ENCODE data around the gene RBM10. TPM values are rescaled to one million over a fixed set of nuclear protein-coding genes. Genes with fewer than 3 reads are reported as not detected.

Gene RBM10
- total RNA-seq, 1 donor from 2014 or later = 32.1 TPM

DNA sequence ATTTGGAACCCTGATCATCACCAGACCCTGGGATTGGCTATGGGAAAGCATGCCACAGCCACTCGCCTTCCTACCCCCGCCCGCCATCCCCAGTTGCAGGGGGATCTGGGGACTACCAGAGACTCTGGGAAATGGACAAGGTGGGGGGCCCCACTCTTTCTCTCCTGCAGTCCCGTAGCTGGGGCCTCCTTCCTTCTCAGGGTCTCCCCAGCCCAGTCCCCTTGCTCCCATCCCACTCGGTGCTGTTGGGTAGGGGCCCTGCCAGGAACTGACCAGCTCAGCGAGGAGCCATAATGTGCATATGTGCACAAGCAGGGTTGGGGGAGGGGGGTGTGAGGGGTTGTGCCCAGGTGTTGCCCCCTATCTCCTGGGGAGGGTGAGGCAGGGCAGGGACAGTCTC lies 84.4 kb downstream of the RBM10 start:
- TF ChIP-seq, protein P1, sequence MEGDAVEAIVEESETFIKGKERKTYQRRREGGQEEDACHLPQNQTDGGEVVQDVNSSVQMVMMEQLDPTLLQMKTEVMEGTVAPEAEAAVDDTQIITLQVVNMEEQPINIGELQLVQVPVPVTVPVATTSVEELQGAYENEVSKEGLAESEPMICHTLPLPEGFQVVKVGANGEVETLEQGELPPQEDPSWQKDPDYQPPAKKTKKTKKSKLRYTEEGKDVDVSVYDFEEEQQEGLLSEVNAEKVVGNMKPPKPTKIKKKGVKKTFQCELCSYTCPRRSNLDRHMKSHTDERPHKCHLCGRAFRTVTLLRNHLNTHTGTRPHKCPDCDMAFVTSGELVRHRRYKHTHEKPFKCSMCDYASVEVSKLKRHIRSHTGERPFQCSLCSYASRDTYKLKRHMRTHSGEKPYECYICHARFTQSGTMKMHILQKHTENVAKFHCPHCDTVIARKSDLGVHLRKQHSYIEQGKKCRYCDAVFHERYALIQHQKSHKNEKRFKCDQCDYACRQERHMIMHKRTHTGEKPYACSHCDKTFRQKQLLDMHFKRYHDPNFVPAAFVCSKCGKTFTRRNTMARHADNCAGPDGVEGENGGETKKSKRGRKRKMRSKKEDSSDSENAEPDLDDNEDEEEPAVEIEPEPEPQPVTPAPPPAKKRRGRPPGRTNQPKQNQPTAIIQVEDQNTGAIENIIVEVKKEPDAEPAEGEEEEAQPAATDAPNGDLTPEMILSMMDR (IDR thresholded peaks at IDR 0.05) = no peak
- Histone ChIP-seq H3K4me3 (no peak overlapping the region), H3K27ac (no peak overlapping the region), H3K36me3 (peaks cover 43% of the 10 kb centered on the region), H3K4me1 (peaks cover 8% of the 10 kb centered on the region), H3K27me3 (ENCODE audit: low read depth) (no peaks in the 10 kb centered on the region), H3K9me3 (no peaks in the 10 kb centered on the region)
- ATAC-seq = no peak
- intact Hi-C loops (cut with DNase I) = no loop called here
- no peak for DNase-seq

DNA sequence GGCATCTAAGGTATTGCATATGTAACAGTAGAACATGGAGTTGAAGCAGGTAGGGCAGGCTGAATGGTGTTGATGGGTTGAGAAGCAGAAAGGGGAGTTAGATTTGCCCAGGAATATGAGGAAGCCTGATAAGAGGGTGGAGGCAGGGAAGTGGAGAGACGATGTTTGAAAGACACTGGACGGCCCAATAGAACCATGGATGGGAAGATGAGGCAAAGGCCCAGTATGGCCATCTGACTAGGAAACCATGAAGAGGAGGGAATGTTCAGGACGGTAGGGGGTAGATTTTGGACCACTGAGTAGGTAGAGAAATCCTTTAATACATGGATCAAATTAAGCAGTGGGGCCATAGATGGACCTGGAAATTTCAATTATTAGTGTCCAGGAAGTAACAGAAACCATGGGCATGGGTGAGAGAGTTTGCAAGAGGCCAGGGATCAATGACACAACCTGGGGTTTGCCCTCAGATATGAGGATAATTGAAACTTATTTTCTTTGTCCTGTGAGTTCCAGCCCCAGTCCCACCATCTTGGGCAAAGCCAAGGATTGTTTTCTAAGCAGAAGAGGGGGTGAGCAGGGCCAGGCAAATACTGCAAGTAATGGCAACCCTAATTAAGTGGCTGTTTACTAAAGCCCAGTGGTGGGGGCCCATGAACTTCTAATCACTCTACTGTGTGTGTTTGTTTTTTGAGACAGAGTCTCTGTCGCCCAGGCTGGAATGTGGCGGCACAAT lies 85.3 kb downstream of the RBM10 start:
- intact Hi-C loops (cut with DNase I) = no loop called here
- ATAC-seq (no peak), DNase-seq (no peak)
- Histone ChIP-seq H3K27ac (no peak overlapping the region), H3K4me1 (peaks cover 16% of the 10 kb centered on the region), H3K27me3 (ENCODE audit: low read depth) (no peaks in the 10 kb centered on the region), H3K9me3 (no peaks in the 10 kb centered on the region), H3K36me3 (peaks cover 36% of the 10 kb centered on the region), H3K4me3 (no peak overlapping the region)
- TF ChIP-seq, protein P1 (IDR thresholded peaks at IDR 0.05) = no peak

DNA sequence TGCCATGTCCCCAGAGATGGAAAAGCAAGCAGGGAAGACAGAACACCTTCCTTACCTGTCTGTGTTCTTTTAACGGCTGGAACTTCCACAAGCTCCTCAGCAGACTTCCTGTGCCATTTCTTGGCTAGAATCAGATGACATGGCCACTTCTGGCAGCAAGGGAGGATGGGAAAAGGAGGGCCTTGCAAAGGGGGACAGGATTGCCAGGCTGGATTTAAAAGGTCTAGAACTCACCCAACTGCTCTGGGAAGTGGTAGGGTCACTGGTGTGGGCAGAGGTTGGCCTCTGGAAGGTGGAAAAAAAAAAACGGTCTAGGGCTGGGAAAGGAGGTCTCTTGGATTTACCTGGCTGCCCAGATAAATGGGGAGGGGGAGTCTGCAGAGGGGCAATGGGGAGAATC lies 86.1 kb downstream of the RBM10 start:
- DNase-seq (no peak), ATAC-seq (no peak)
- intact Hi-C loops (cut with DNase I) = no loop called here
- Histone ChIP-seq H3K27me3 (ENCODE audit: low read depth) (no peaks in the 10 kb centered on the region), H3K36me3 (peaks cover 27% of the 10 kb centered on the region), H3K9me3 (no peaks in the 10 kb centered on the region), H3K4me1 (peaks cover 16% of the 10 kb centered on the region), H3K4me3 (no peak overlapping the region), H3K27ac (no peak overlapping the region)
- TF ChIP-seq, protein P1 (IDR thresholded peaks at IDR 0.05) = no peak

DNA sequence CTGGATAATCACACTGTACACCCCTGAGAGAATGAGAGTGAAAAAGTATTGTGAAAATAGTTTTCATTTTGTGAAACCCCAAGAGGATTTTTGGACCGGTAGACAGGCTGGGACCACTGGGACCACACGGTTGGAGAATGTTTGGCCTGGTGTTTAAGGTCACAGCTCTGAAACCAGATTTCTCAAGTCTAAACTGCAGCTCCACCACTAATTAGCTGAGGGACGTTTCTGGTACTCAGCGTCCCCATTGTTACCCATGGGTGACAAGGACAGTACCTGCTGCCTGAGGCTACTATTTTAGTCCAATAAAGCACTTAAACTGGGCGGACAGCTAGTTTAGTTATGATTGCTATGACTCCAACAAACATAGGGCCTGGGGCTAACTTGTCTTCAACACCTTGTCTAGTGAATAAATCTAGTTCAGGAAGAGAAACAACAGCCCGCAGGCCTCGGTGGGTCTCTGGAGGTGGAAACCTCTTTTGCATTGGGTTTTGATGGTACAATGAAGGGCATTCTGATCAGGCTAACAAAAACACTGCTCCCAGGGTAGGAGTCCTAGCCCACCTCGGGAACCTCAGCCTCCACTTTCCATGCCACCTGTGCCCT lies 87.3 kb downstream of the RBM10 start:
- TF ChIP-seq, protein P1 (IDR thresholded peaks at IDR 0.05) = no peak
- H3K9me3 ChIP-seq = no peaks in the 10 kb centered on the region
- H3K36me3 ChIP-seq = peaks cover 16% of the 10 kb centered on the region
- peaks cover 16% of the 10 kb centered on the region for H3K4me1 ChIP-seq
- intact Hi-C loops (cut with DNase I) = no loop called here
- no peak for DNase-seq
- peak overlapping the region; percentile 60 for H3K4me3 ChIP-seq
- H3K27ac ChIP-seq = peak overlapping the region; percentile 96
- ATAC-seq = no peak
- H3K27me3 ChIP-seq (ENCODE audit: low read depth) = no peaks in the 10 kb centered on the region

DNA sequence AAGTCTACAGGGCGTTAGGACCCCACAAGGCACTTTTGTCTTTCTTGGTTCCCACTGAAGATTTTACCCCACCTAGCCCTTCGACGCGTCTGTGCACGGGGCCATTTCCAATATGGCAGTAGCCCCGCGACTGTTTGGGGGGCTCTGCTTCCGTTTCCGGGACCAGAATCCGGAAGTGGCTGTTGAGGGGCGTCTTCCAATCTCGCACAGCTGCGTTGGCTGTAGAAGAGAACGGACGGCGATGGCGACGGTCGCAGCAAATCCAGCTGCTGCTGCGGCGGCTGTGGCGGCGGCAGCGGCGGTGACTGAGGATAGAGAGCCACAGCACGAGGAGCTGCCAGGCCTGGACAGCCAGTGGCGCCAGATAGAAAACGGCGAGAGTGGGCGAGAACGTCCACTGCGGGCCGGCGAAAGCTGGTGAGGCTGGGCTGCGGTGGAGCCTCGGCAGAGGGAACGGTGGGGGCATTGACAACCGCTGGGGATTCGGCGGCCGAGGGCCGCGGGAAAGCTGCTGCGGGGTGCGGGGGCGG lies 87.8 kb downstream of the RBM10 start, which contains the start of gene USP11:
Gene USP11, plus strand, starts transcription at position 207 of the 530 bp plus-strand sequence. Its CDS starts 35 bp downstream, at position 242.
- intact Hi-C loops (cut with DNase I) = no loop called here
- no peaks in the 10 kb centered on the region for H3K9me3 ChIP-seq
- peak within 1 kb of the TSS; percentile 96 for H3K27ac ChIP-seq
- peak; percentile 39 to 66 for ATAC-seq
- H3K4me1 ChIP-seq = peaks cover 16% of the 10 kb centered on the region
- peak within 1 kb of the TSS; percentile 60 for H3K4me3 ChIP-seq
- H3K36me3 ChIP-seq = peaks cover 10% of the 10 kb centered on the region
- no peak for DNase-seq
- TF ChIP-seq, protein P1 (IDR thresholded peaks at IDR 0.05) = no peak
- H3K27me3 ChIP-seq (ENCODE audit: low read depth) = no peaks in the 10 kb centered on the region
